BE2C (cell line): ENCODE results near the gene ABCA7.

Experiments used
- DNase-seq: peaks from one replicate; pipeline ENCODE4 v3.0.0-alpha.2; 2020
- H3K27me3 ChIP-seq: fragments of 250-450 bp; sonication (Bioruptor Pico); 2 replicates; pipeline ENCODE4 v1.5.1; 2020; ENCODE audit warnings: mild to moderate bottlenecking
- H3K36me3 ChIP-seq: fragments of 250-450 bp; sonication (Bioruptor Pico); 2 replicates; pipeline ENCODE4 v1.5.1; 2020; ENCODE audit warnings: mild to moderate bottlenecking
- H3K4me1 ChIP-seq: fragments of 250-450 bp; sonication (Bioruptor Pico); 2 replicates; pipeline ENCODE4 v1.5.1; 2020
- H3K4me3 ChIP-seq: 2 replicates; pipeline ENCODE4 v1.5.1; 2011; ENCODE audit warnings: low read depth, low read length
- H3K9me3 ChIP-seq: fragments of 250-450 bp; sonication (Bioruptor Pico); 2 replicates; pipeline ENCODE4 v1.5.1; 2020
- CTCF ChIP-seq: IDR thresholded peaks from 2 replicates; pipeline ENCODE4 v1.5.1; 2012; ENCODE audit warnings: mild to moderate bottlenecking, low read depth, low read length

The ABCA7 gene

GRCh38 chr19:1053176-1054101 is 13.5 kb downstream of the ABCA7 start:
- Histone ChIP-seq H3K4me1 (no peaks in the 10 kb centered on the region), H3K4me3 (no peak overlapping the region), H3K36me3 (no peaks in the 10 kb centered on the region), H3K9me3 (peaks cover 18% of the 10 kb centered on the region), H3K27me3 (no peaks in the 10 kb centered on the region)
- TF ChIP-seq CTCF = no peak
- peak; percentile 10 for DNase-seq

- peaks cover 23% of the 10 kb centered on the region for H3K9me3 ChIP-seq
- no peaks in the 10 kb centered on the region for H3K36me3 ChIP-seq
- no peak for TF ChIP-seq CTCF
These were observed 14.5 kb downstream of the ABCA7 start for GRCh38 chr19:1054102-1055027.

GRCh38 chr19:1055028-1055425 is 15.1 kb downstream of the ABCA7 start:
- TF ChIP-seq CTCF = no peak
- Histone ChIP-seq H3K4me1 (no peaks in the 10 kb centered on the region), H3K4me3 (no peak overlapping the region), H3K27me3 (no peaks in the 10 kb centered on the region), H3K36me3 (no peaks in the 10 kb centered on the region), H3K9me3 (peaks cover 23% of the 10 kb centered on the region)
- no peak for DNase-seq

More at GRCh38 chr19:1054102-1055027, 14.5 kb downstream of the ABCA7 start:
- H3K27me3 ChIP-seq = no peaks in the 10 kb centered on the region
- H3K4me3 ChIP-seq = no peak overlapping the region
- H3K4me1 ChIP-seq = no peaks in the 10 kb centered on the region
- no peak for DNase-seq

- peaks cover 27% of the 10 kb centered on the region for H3K9me3 ChIP-seq
- no peak for DNase-seq
These were observed 16.1 kb downstream of the ABCA7 start for GRCh38 chr19:1055886-1056620.

More at GRCh38 chr19:1055886-1056620, 16.1 kb downstream of the ABCA7 start:
- Histone ChIP-seq H3K36me3 (no peaks in the 10 kb centered on the region), H3K4me1 (no peaks in the 10 kb centered on the region), H3K4me3 (no peak overlapping the region), H3K27me3 (no peaks in the 10 kb centered on the region)
- no peak for TF ChIP-seq CTCF
